CD4-positive, alpha-beta T cell treated with Interleukin-17A for 4 hours (primary cell): Measurements from ENCODE around the gene SMG9.
"Not testable (repeated sequence)": the region's sequence is repeated elsewhere in the genome, so short reads cannot be mapped to it uniquely, and the experiment has no call there.

ENCODE experiments used
- DNase-seq: peaks from one replicate; pipeline ENCODE4 v3.0.0-alpha.2; 2020; ENCODE audit warnings: mixed read lengths

The SMG9 gene

DNA sequence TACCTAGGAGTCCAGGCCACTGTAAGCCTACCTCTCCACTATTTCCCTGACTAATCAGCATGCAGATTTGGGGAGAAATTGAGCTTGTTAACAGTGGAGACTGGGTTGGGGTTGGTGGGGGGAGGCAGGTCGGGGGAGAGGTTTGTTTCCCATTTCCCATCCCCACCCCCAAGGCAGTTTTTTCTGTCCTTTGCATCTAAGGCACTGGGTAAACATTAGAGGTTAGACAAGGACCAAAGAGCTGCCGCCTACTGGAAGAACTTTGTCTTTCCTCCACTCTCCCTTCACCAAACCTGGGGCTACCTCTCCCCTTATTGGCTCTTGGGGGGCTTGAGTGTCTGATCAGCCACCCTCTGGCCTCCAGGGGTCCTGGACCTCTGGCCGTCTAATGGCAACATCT lies 25.1 kb upstream of the SMG9 start:
- peak; percentile 38 for DNase-seq

- DNase-seq: no peak
Observed at GRCh38 chr19:43779147-43779819, 24.5 kb upstream of the SMG9 start.

DNA sequence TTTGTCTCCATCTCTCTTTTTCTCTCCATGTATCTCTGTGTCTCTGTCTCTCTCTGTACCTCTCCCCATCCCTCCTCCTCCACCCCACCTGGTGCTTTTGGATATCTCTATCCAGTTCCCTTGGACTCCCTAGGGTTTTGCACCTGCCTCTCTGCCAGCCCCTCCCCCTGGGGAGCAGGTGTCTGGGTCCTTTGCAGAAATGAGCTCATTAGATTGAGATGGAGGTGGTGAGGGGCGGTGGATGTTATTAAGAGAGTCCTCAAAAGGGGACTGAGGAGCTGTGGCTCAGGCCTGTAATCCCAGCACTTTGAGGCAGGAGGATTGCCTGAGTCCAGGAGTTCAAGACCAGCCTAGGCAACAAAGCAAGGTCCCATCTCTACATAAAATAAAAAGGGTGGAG lies 23.9 kb upstream of the SMG9 start:
- DNase-seq: no peak

- DNase-seq: peak; percentile 70
Observed at GRCh38 chr19:43777163-43777695, 22.5 kb upstream of the SMG9 start.

GRCh38 chr19:43776286-43776685 lies 21.5 kb upstream of the SMG9 start:
- peak; percentile 55 for DNase-seq

- no peak for DNase-seq
Observed at GRCh38 chr19:43775299-43775890, 20.6 kb upstream of the SMG9 start.

GRCh38 chr19:43774940-43775258 lies 20.1 kb upstream of the SMG9 start:
- not testable (repeated sequence) for DNase-seq

DNA sequence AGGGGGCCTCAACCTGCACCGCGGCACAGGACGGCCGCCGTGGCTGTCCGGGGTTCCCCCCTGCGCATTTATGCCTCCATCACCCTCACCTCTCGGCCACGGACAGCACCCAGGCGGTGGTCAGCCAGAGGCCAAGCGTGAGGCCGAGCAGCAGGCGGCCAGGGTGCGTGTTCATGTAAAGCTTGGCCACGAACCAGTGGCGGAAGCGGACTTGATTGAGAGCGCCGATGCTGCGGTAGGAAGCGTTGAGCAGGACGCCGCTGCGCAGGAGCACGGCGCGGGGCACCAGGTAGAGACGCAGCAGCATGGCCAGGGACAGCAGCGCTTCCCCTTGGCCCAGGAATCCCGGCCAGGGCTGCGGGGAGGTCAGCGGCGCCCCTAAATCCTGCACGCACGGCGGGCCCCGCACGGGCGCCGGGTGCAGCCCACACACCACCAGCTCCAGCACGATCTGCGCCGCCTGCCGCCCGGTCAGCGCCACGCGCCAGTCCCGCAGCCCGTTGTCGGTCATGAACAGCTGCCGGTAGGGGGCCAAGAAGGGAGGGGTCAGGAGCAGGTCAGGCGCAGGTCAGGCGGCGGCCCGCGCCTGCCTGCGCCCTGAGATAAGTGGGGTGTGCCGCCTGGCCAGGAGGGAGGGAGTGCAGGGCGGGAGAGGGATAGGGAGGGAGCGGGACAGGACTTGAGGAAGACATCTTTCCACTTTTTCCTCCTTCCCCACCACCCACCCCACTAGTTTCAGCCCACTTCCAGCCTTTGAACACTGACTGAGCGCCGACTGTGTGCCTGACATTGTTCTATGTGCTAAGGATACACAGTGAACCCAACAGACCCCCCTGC lies 19.6 kb upstream of the SMG9 start:
- DNase-seq: no peak

GRCh38 chr19:43773725-43774102 lies 19.0 kb upstream of the SMG9 start:
- DNase-seq: no peak

DNA sequence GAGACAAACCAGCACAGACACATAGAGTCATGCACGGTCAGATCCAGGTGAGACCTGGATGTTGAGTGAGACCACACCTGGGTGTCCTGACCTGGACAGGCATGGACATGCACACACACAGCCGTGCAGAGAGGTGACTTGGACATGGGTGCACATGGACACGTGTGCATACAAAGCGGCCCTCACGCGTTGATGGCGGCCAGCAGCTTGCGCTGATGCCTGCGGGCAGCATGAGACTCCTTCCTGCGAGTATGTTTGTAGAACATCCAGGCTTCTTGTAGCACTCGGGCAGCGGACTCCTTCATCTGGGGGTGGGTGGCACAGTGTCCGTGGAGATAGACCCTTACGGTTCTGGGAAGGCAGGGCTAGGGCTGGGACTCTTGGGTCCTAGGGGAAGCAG lies 14.5 kb upstream of the SMG9 start:
- no peak for DNase-seq

DNA sequence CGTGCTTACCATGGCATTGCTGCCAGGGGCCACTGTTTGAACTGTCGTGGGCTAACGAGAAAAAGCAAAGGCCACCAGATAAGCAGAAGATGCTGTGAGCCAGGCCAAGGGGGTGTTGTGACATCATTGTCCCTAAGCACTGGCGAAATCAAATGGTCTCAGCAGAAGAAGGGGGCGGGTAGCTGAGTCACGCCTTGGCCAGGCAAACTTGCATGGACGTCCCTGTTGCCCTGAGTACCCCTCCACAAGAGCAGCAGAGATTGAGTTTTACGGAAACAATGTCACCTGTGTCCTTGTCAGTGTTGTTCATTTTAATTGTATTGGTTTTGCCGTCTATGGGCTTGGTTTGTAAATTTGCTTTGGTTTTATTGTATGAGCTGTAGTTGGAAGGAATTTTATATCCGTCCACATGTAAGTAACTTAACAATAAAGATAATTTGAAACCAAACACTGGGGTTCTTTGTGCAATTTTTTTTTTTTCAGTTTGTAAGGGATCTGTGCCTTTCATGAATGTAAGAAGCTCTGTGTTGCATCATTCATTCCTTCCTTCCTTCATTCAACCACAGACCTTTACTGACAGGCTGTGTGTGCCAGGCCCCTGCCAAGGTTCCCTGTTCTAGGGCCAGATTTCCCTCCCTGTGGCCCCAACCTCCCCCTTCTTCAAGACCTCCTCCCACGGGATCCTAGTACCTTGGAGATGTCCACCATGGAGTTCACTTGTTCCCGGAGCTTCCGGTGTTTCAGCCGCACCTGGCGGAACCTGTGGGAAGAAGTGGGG lies 13.7 kb upstream of the SMG9 start:
- no peak for DNase-seq

- no peak for DNase-seq
Observed at GRCh38 chr19:43767818-43768217, 13.1 kb upstream of the SMG9 start.

- no peak for DNase-seq
Observed at GRCh38 chr19:43767316-43767715, 12.6 kb upstream of the SMG9 start.

DNA sequence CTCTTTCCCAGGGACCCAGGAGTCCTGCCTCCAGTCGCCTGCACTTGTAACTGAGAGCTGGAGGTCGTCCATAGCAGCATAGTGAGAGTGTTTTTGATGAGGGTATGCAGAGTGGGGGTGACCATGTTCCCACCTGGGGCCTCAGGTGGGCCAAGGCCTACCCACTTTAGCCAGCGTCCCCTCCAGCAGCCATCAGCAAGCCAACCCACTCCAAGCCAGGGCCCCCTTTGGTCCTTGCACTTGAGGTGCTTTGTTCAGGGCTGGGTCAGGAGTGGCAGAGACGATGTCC lies 11.9 kb upstream of the SMG9 start:
- DNase-seq: no peak

DNA sequence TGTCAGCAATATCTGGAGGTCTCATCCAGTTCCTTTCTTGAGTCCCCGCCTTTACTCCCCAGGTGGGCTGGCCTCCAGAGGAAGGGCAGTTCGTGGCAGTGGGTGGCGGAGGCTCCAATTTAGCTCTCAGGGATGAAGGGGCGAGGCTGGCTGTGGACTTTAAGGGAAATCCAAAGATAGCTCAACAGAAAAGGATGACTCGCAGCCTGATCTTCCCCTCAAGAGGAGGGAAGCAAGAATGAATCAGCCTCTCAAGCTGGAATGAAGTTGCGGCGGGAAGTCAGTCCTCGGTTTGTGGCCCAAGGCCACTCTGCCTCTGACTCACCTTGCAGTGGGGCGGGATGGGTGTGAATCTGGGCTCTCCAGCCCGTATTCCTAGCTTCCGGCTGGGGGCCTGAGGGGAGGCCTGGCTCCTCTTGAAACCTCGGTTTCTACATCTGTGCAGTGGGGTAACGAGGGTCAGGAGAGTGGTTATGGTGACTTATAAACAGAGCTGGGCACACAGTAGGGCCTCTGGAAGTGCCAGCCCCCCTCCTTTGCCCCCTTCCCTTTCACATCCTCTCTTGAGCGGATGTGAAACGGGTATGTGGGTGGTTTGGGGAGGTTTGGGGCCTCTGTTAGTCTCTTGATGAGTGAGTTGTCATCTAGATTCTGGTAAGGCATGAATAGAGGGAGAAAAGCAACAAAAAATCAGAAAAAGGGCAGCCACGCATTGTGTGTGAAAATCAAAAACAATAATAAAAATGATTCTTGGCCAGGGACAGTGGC lies 10.5 kb upstream of the SMG9 start:
- peak; percentile 81 for DNase-seq

- DNase-seq: not testable (repeated sequence)
Observed at GRCh38 chr19:43764684-43765083, 9.9 kb upstream of the SMG9 start.

DNA sequence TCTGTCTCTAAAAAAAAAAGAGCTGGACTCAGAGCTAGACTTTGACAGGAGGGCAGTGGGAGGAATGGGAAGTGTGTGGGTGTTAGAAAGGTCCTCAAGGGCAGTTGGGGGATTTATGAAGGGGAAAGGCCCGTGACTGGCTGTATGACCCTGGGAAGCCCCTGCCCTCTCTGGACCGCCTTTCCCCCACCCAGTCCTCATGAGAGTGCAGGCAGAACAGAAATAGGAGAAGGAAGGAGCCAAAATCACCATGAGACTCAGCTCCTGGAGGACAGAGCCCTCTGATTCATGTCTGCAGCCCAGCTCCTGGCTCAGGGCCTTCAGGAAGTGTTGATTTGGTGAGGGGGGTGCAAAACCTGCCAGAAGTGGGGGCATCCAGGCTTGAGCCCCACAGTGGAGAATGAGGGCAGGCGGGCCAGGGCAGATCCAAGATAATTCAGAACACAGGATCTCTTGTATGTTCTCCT lies 8.7 kb upstream of the SMG9 start:
- DNase-seq: no peak

GRCh38 chr19:43762814-43763213 lies 8.1 kb upstream of the SMG9 start:
- no peak for DNase-seq

GRCh38 chr19:43760941-43761340 lies 6.2 kb upstream of the SMG9 start:
- no peak for DNase-seq

DNA sequence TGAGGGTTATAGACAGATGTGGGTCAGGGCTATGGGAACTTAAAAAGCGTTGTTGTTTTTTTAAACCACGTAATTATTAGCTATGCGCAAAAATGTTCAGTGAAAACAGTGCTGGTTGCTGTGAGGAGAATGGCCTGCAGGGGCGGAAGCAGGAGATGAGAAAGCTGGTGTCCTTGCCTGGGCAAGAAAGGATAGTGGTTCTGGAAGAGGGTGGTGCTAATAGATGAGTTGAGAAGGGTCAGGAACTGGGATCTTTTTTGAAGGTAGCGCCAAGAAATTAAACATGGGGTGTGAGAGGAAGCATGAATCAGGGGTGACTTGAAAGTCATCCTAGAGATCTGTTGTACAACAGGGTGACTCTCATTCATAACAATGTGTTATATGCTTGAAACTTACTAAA lies 4.8 kb upstream of the SMG9 start:
- DNase-seq: no peak

DNA sequence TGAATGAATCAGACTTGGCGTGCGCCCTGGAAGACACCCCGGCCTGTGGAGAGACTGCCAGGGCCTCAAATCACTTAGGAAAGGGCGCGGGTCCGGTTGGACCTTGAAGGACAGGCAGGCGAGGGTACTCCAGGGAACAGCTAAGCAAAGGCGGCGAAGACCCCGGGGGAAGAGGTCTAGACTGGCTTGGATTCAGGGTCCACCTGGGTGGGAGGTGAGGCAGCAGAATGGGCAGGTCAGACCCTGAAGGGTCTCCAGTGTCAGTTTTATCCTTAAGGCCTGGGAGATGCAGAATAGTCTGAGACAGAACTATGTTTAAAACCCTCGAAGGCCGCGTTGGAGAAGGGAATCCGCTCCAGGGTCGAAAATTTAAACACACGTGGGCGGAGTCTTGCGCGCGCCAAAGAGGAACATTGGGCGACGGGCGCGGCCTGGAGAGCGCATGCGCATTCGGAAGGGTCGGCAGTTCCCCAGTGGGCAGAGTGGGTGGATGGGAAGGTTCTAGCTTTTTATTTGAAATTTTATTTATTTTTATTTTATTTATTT lies 567 bp upstream of the SMG9 start:
- peak; percentile 82 for DNase-seq

- DNase-seq: no peak
Observed at GRCh38 chr19:43754253-43754502, 584 bp downstream of the SMG9 start.
